NCI-H2171 treated with DMSO at 0.1 percent for 48 hours (cell line): ENCODE results near the gene TAF11L4.
"Not testable (repeated sequence)": the region's sequence is repeated elsewhere in the genome, so short reads cannot be mapped to it uniquely, and the experiment has no call there.

ENCODE experiments used
- DNase-seq: peaks from one replicate; lab custom pipeline; 2025; lab: John Stamatoyannopoulos, UW

TAF11L4 gene

GRCh38 chr5:17521501-17521900 lies at the start of gene TAF11L4:
Gene TAF11L4, plus strand, starts transcription at chr5:17521801.
- not testable (repeated sequence) for DNase-seq

- DNase-seq = not testable (repeated sequence)
These were observed 46.5 kb upstream of the TAF11L4 start for GRCh38 chr5:17475064-17475463.

DNA sequence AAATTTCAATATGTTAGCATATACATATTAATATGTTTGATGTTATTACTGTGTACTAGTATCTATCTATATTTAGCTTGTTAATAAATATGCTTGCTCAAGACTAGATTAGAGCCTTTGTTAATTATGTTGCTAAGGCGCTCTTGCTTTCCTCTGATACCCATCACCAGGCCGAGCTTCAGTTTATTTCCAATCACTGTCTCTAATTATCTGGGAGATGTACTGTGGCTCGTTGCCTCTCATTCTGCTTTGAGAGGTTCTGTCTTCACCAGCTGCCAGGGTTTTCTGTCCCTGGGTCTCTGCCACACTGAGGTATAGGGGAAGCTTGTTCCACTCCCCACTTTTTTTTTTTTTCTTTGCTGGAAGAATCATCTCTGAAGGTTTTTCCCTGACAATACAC lies 44.6 kb upstream of the TAF11L4 start:
- DNase-seq = peak; percentile 76

- DNase-seq = peak; percentile 53
These were observed 43.9 kb upstream of the TAF11L4 start for GRCh38 chr5:17477573-17478265.

- peak; percentile 85 for DNase-seq
These were observed 40.2 kb upstream of the TAF11L4 start for GRCh38 chr5:17481378-17481777.

- peak; percentile 92 for DNase-seq
These were observed 38.8 kb upstream of the TAF11L4 start for GRCh38 chr5:17482790-17483189.

- not testable (repeated sequence) for DNase-seq
These were observed 35.0 kb upstream of the TAF11L4 start for GRCh38 chr5:17486464-17487173.

- DNase-seq = peak; percentile 6
These were observed 34.5 kb upstream of the TAF11L4 start for GRCh38 chr5:17487174-17487512.

GRCh38 chr5:17491257-17491656 lies 30.3 kb upstream of the TAF11L4 start:
- DNase-seq = not testable (repeated sequence)

DNA sequence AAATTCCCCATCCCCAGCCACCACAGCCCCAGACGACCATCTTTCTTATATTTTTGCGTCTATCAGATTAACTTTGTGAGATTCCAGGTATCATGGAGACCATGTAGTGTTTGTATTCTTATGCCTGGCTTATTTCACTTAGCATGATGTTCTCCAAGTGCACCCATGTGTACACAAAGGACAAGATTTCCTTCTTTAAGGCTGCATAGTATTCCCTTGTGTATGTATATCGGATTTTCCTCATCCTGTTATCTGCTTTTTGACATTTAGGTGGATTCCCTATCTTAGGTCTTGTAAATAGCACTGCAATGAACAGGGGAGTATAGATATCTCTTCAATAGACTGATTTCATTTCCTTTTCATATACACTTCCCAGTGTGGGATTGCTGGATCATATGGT lies 28.8 kb upstream of the TAF11L4 start:
- no peak for DNase-seq

- no peak for DNase-seq
These were observed 24.2 kb upstream of the TAF11L4 start for GRCh38 chr5:17497446-17497845.

DNA sequence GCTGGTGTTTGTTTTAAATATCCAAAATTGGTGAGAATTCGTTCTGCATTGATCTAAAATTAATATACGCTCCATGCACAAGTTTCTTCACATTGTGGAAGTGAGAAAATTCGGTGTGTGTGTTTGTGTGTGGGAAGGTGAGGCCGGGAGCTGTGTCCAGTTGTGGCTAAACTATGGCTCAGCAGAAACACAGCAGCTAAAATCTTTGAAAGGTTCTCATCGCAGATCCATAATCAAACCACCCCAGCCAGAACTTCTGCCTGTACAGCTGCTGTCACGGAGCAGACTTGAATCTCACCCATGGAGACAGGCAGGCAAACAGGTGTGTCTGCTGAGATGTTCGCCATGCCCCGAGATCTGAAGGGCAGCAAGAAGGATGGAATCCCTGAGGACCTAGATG lies 23.7 kb upstream of the TAF11L4 start, which contains the start of gene TAF11L2:
TSS of gene TAF11L2 (plus strand) at position 301 of the 400 bp plus-strand sequence.
- not testable (repeated sequence) for DNase-seq

GRCh38 chr5:17511775-17512325 lies 9.8 kb upstream of the TAF11L4 start:
- no peak for DNase-seq

- DNase-seq = not testable (repeated sequence)
These were observed 4.1 kb upstream of the TAF11L4 start for GRCh38 chr5:17517526-17517925.

GRCh38 chr5:17518067-17518466 lies 3.5 kb upstream of the TAF11L4 start, which contains the start of gene TAF11L3:
Gene TAF11L3, plus strand, starts transcription at chr5:17518367.
- DNase-seq = not testable (repeated sequence)

DNA sequence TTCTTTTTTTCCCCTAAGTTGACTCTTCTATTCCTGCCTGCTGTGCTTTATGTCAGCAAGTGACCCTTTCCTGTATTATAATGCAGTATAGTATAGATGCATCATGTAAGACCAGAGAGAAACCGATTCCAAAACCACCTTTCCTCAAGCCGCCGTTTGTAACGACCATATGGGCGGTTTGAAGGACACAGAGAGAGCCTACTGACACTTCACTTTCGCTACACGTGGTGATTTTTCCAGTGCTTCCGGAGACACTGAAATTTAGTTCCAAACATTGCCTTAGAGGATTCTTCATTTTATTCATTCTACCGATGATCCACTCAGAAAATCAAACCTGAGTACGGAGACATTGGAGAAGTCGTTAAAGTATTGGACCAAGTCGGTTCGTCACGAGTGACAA lies 2.1 kb upstream of the TAF11L4 start:
- DNase-seq = not testable (repeated sequence)

DNA sequence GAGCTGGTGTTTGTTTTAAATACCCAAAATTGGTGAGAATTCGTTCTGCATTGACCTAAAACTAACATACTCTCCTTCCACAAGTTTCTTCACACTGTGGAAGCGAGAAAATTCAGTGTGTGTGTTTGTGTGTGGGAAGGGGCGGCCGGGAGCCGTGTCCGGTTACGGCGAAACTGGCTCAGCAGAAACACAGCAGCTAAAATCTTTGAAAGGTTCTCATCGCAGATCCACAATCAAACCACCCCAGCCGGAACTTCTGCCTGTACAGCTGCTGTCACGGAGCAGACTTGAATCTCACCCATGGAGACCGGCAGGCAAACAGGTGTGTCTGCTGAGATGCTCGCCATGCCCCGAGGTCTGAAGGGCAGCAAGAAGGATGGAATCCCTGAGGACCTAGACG lies 3.3 kb downstream of the TAF11L4 start, which contains the start of gene TAF11L5:
TSS of gene TAF11L5 (plus strand) at position 301 of the 400 bp plus-strand sequence.
- DNase-seq = not testable (repeated sequence)

DNA sequence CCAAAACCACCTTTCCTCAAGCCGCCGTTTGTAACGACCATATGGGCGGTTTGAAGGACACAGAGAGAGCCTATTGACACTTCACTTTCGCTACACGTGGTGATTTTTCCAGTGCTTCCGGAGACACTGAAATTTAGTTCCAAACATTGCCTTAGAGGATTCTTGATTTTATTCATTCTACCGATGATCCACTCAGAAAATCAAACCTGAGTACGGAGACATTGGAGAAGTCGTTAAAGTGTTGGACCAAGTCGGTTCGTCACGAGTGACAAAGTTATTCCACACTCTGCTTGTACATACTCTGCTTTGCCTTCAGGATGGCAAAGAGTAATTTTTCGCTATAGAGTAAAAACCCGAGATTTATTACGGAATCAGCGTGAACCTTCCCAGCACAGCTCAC lies 4.9 kb downstream of the TAF11L4 start:
- not testable (repeated sequence) for DNase-seq

GRCh38 chr5:17528369-17528768 lies 6.8 kb downstream of the TAF11L4 start, which contains the start of gene TAF11L6:
Gene TAF11L6, plus strand, starts transcription at chr5:17528669.
- not testable (repeated sequence) for DNase-seq
